ENCODE results near the gene C2orf68. TPM values are rescaled to one million over a fixed set of nuclear protein-coding genes. Genes with fewer than 3 reads are reported as not detected.

The C2orf68 gene
- total RNA-seq: 10 to 100 TPM in 1 of 2 donors, 1 to 10 TPM in 1; 7.6 to 13.4 TPM
- polyA plus RNA-seq: 10 to 100 TPM in 1 of 2 donors, 1 to 10 TPM in 1; 9.8 to 20.9 TPM

- 12% methylated on average over 73 of the region's 73 CpGs for WGBS
- Histone ChIP-seq H3K27me3 (ENCODE audit: control insufficient read depth in 4 of 4, insufficient read depth in 4 of 4, low read length in 3 of 4) (no peaks in the 10 kb centered on the region), H3K36me3 (ENCODE audit: control insufficient read depth in 4 of 4, insufficient read depth in 3 of 4, low read depth in 1 of 4, low read length in 3 of 4) (peaks cover 0 to 10% (median 5%) of the 10 kb centered on the region in 4 donors), H3K27ac (ENCODE audit: low read depth in 1 of 2, low read length in 2 of 2) (peak within 1 kb of the TSS; percentile 74 to 77), H3K9me3 (ENCODE audit: control insufficient read depth in 4 of 4, low read length in 3 of 4) (no peaks in the 10 kb centered on the region), H3K4me3 (ENCODE audit: low read depth in 1 of 3, low read length in 3 of 3) (peak within 1 kb of the TSS; percentile 60 to 90 (median 88)), H3K4me1 (ENCODE audit: control insufficient read depth in 4 of 4, insufficient read depth in 4 of 4, low read length in 3 of 4) (peaks cover 0 to 35% (median 32%) of the 10 kb centered on the region in 4 donors), H3K9ac (ENCODE audit: low read depth in 1 of 2, low read length in 2 of 2) (peak within 1 kb of the TSS; percentile 31 to 85)
- TF ChIP-seq TAF1 (conservative IDR thresholded peaks at IDR 0.05) (no peak), EGR1 (IDR thresholded peaks at IDR 0.05; ENCODE audit: low read depth in 2 of 2) (peak in 1 of 2 donors; percentile 24), JUND (IDR thresholded peaks at IDR 0.05) (no peak), ZBTB33 (IDR thresholded peaks at IDR 0.05) (no peak), SP1 (IDR thresholded peaks at IDR 0.05) (peak; percentile 23), RAD21 (IDR thresholded peaks at IDR 0.05) (peak; percentile 12 to 47), MAX (IDR thresholded peaks at IDR 0.05) (peak; percentile 10), GABPA (IDR thresholded peaks at IDR 0.05 in 1 of 2, conservative IDR thresholded peaks at IDR 0.05 in 1 of 2) (peak; percentile 90 to 97), HNF4G (IDR thresholded peaks at IDR 0.05) (no peak), ATF3 (IDR thresholded peaks at IDR 0.05) (no peak), YY1 (IDR thresholded peaks at IDR 0.05) (peak; percentile 60), HNF4A (conservative IDR thresholded peaks at IDR 0.05) (no peak), RXRA (IDR thresholded peaks at IDR 0.05) (peak in 1 of 2 donors; percentile 8)
- peak; percentile 92 for DNase-seq (ENCODE audit: low spot score)
Measured at GRCh38 chr2:85611705-85612587, at the start of gene C2orf68. TSS of gene C2orf68 (minus strand) at chr2:85612066. CDS start at chr2:85611984, 82 bp downstream.

- H3K4me1 ChIP-seq (ENCODE audit: control insufficient read depth in 4 of 4, insufficient read depth in 4 of 4, low read length in 3 of 4): no peaks in the 10 kb centered on the region
- DNase-seq (ENCODE audit: low spot score): no peak
- H3K4me3 ChIP-seq (ENCODE audit: low read depth in 1 of 3, low read length in 3 of 3): no peak overlapping the region
- no peak overlapping the region for H3K9ac ChIP-seq (ENCODE audit: low read depth in 1 of 2, low read length in 2 of 2)
- H3K27ac ChIP-seq (ENCODE audit: low read depth in 1 of 2, low read length in 2 of 2): no peak overlapping the region
- H3K27me3 ChIP-seq (ENCODE audit: control insufficient read depth in 4 of 4, insufficient read depth in 4 of 4, low read length in 3 of 4): no peaks in the 10 kb centered on the region
- no peak for TF ChIP-seq RXRA (IDR thresholded peaks at IDR 0.05)
- no peak for TF ChIP-seq JUND (IDR thresholded peaks at IDR 0.05)
- no peak for TF ChIP-seq HNF4G (IDR thresholded peaks at IDR 0.05)
- TF ChIP-seq MAX (IDR thresholded peaks at IDR 0.05): no peak
- TF ChIP-seq SP1 (IDR thresholded peaks at IDR 0.05): no peak
- TF ChIP-seq ZBTB33 (IDR thresholded peaks at IDR 0.05): no peak
- no peak for TF ChIP-seq NR2F2 (IDR thresholded peaks at IDR 0.05)
- TF ChIP-seq CTCF (IDR thresholded peaks at IDR 0.05; ENCODE audit: low read depth, low read length, missing input control): no peak
- 92% methylated on average over 14 of the region's 14 CpGs for WGBS
- H3K9me3 ChIP-seq (ENCODE audit: control insufficient read depth in 4 of 4, low read length in 3 of 4): no peaks in the 10 kb centered on the region
- peaks cover 0 to under 1% (median 0%) of the 10 kb centered on the region in 4 donors for H3K36me3 ChIP-seq (ENCODE audit: control insufficient read depth in 4 of 4, insufficient read depth in 3 of 4, low read depth in 1 of 4, low read length in 3 of 4)
Measured at GRCh38 chr2:85661139-85661858, 49.4 kb upstream of the C2orf68 start.

Measured in liver (tissue), 9 donors.